ENCODE data around the gene TRIM62.

The TRIM62 gene

DNA sequence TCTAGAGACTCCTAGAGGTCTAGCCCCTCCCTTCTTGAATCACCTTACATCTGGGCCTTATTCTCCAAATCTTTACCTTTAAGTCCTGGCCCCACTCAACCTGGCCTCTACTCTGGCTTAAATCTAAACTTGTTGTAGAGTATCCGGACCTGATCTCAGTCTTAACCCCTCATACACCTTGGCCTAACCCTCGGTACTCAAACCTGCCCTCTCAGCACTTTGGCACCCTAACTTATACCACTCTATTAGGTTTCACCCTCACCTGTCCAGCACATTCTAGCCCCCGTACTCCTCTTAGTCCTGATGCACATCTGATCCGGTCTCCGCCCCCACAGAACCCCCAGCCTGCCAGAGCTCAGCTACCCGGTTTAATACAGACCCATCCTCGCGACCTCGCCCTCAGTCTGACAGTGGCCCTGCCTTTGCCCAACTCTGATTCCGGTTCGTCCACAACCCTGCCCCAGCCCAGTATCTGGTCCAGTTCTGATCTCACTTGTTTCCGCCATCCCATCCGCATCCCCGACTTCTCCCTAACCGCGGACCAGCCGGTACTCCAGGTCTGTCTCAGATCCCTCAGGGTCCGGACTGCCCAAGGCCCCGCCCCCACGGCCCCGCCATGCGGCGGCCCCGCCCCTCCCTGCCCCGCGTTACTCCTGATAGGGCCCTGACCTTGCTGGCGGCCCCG, 1.5 kb downstream of the TRIM62 start:
- no peak for DNase-seq

DNA sequence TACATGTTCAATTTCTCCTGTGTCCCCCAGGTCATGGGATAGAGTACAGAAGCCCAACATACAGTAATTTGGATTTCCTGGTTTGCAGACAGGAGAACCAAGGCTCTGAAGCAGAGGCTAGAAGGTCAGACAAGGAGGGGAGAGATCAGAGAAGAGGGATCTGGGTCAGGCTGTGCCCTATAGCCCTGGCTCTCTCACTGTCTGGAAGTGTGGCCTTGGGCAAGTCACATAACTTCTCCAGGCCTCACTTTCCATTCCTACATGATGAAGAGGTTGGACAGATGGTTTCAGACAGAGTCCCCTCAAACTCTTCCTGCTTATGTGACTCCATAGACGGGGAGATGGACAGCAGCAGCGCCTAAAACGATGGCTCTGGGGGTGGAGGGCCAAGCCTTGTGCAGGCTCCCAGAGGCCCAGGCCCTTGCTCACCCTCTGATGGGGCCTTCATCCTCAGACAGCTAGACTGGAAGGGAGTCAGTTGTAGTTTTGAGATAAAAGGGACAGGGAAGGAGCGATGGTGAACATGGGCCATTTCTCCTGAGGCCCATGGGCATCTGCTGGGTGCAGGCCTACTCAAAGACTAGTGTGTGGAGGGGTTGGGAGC, 2.9 kb downstream of the TRIM62 start:
- DNase-seq: no peak

DNA sequence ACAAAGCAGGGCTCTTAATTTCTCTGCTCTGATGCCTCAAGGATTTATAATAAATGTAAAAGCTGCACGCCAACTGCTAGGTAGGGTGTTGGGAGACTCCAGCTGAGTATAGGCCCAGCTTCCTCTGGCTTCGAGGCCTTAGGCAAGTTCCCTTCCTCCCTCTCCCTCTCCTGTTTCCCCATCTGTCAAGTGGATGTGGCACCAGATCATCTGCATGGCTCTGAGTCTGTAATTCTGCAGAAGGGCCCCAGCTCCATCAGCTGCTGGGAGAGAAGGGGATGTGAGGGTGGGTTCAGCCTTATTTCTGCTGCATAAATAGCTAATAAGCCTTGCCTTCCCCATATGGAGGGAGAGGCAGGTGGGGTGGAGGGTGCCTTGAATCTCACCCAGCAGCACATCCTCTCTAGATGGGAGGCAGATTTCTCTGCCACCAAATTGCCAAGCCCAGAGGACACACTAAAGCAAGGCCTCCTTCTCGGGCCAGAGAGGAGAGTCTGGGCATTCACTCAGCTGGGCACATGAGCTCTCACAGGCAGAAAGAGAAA, 3.8 kb downstream of the TRIM62 start:
- no peak for DNase-seq

DNA sequence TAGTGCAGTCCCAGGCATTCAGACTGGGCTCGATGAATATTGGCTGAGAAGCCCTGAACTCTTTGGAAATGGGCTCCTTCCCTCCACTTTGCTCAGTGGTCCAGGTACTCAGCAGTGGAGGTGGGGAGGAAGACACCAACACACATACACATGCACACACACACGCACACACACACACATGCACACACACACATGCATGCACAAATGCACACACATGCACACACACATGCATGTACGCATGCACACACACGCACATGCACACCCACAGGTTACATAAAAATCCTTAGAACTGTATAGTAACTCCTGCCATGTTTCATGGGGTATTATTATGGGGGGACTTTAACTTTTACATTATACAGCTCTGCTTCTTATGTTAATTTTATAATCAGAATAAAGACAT, 5.0 kb downstream of the TRIM62 start:
- DNase-seq: no peak

DNA sequence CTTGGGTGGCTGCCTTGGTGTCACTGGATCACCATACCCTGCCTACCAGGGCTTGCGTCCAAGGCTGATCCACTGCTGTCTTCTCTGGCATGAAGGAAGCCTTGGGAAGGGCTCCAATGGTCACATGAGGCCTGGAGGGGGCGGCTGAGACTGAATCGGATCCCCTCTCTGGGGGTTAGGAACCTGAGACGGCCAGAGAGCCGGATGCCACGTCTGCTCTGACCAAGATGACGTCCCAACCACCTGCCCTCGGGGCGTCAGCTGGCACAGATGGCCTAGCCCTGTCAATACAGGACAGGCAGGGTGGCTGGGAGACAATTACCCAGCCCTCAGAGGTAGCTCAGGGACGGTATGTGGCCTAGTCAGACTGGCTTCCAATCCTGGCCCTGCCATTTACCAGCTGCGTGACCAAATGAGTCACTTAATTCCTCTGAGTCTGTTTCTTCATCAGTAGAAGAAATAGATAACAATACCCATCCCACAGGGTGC, 5.4 kb downstream of the TRIM62 start:
- no peak for DNase-seq

DNA sequence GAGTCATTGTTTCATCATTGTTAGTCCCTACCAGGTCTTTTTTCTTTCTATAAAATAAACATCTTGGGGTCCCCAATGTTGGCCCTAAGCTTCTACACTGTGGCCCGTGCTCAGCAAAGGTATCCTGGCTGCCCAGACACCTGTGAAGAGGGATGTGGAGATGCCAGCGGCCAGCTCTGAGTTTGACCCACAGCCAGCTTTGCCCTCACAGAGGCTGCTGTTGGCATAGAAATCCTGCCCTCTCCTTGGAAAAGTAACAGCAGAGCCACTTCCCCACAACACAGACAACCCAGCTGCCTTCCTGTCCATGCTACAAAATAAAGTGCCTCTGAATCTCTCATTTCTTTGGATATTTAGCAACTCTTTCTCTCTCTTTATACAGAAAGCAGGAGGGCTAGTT, 6.0 kb downstream of the TRIM62 start:
- DNase-seq: no peak

DNA sequence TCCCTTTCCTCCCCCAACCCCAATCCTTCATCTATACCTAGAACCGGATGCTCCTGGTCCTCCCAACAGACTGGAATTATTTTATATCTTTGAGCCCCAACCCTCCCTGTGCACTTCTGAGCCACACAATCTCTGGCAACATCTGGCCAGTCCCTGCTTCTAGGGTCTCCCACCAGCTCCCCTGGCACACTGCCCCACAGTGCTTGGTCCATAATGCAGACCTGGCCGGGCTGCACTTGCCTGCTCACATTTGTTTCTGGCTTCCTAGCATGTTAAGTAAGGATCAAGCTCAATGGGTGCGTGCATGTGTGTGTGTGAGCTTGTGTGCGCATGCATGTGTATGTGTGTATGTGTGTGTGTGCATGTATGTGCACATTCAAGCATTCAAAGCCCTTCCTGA, 8.8 kb downstream of the TRIM62 start:
- no peak for DNase-seq

DNA sequence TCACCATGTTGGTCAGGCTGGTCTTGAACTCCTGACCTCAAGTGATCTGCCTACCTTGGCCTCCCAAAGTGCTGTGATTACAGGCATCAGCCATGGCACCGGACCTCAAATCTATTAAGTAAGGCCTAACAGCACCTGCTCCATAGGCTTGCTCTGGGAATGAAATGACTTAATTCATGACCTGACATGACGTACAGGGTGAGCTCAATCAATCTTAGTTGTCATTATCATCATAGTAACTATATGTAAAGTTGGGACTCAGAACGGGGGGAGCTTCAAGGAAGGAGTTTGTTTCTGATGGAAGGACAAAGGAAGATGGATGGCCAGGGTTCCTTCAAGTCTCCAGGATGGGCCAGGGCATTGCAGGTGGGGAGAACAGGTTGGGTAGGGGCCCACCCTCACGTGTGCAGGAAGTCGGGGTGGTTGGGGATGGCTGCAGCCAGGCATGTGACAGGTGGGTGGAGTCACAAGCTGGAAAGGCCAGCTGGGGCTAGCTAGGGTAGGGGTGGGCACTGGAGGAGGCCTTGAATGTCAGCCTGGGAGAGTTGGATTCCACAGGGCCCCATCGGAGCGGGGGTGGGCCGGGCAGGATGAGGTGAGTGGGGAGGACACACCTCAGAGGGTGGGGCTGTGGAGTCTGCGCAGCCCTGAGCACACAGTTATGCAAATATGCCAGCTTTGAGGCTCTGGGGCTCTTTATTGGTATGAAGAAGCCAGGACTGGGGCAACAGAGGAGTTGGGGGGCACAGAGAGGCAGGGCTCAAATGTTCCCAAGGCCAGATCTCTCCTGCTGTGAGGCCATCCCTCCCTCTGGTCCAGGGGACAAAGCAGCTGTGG, 9.6 kb downstream of the TRIM62 start:
- DNase-seq: no peak

DNA sequence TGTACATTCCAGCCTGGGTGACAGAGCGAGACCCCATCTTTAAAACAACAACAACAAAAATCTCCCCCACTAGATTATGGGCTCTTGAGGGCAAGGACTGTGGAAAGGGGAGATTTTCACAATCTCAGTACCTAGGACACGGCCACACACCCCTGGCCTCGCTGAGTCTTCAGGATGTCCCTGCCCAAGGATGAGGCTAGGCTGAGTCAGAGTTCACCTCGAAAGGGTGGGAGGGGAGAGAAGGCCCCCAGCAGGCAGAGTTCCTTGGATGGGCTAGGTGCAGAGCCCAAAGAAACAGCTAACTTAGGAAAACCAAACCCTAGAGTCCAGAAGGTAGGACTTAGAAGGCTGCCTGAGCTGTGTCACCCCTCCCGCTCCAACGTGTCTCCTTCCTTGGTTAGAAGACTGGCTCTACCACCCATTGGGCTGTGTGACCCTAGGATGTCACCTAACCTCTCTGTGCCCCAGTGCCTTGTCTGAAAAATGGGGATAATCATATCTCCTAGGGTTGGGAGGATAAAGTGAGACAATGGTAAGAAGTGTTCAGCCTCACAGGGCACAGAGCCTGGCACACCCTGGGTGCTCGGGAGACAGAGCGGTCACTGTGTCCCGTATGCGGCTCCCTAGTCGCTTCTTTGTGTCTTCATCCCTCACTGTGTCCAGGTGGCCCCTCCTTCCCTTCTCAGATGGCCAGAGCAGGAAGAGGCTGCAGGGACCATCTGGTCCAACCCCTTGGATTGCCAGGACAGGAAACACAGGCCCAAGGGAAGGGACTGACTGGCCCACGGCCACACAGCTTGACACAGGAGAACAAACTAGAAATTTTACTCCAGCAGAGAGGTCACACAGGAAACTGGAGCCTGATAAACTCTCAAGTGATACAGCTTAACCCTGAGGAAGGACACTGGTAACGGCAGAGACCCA, 11.2 kb downstream of the TRIM62 start:
- no peak for DNase-seq

DNA sequence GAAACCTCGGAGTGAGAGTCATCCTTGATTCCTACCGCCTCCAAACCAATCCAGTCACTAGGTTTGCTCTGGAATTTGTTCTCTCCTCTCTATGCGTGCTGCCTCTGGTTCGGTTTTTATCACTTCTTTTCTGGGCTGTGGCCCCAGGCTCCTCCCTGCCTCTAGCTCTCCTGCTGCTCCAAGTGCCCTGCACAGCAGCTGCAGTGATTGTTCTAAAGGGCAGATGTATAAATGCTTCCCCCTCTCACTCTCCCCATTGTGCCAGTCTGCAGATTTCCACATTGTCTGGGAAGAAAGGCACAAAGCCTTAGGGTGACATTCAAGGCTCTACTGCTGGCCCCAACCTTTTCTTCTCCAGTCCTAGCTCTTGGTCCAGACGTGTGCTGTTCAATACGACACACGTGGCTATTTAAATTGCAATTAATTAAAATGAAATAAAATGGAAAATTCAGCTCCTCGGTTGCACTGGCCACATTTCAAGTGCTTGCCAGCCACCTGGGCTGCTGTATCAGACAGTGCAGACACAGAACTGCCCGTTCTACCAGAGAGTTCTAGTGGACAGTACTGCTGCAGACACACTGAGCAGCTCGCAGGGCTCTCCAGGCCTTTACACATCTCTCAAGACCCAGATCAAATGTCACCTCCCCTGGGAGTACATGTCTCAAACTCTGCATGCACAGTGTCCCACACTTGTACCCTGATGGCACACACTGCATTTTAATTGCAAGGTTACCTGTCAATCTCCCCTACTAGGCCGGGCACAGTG, 12.4 kb downstream of the TRIM62 start:
- no peak for DNase-seq

DNA sequence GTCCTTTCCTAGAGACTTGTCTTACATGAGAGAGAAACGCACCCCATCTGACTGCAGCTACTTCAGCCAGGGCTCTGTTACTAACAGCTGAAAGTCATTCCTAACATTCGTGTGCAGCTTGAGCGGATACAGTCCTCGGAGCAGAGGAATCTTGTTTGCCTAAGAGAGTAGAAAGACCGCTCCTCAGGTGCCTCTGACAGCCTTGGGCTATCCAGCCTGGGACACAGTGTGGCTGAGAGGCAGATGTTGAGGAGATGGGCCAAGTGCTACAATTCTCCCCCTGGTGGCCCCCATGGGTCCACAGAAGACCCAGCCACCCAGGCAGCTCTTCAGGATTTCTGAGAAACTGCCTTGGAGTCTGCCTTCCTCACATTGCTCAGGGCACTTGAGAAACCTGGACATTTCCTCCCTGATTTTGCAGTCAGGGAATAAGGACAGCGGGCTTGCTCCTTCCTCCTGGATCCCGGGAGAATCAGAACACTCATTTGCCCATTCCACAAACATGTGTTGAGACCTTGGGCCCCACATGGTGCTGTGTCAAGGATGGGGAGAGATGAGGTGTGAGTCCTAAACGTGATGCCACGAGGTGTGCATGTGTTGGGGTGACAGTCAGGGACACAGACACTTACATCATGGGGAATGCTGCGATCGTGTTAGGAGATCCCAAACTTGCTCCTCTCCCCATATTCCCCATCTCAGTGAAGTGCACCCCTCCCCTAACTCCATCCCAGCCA, 13.1 kb downstream of the TRIM62 start:
- DNase-seq: no peak

DNA sequence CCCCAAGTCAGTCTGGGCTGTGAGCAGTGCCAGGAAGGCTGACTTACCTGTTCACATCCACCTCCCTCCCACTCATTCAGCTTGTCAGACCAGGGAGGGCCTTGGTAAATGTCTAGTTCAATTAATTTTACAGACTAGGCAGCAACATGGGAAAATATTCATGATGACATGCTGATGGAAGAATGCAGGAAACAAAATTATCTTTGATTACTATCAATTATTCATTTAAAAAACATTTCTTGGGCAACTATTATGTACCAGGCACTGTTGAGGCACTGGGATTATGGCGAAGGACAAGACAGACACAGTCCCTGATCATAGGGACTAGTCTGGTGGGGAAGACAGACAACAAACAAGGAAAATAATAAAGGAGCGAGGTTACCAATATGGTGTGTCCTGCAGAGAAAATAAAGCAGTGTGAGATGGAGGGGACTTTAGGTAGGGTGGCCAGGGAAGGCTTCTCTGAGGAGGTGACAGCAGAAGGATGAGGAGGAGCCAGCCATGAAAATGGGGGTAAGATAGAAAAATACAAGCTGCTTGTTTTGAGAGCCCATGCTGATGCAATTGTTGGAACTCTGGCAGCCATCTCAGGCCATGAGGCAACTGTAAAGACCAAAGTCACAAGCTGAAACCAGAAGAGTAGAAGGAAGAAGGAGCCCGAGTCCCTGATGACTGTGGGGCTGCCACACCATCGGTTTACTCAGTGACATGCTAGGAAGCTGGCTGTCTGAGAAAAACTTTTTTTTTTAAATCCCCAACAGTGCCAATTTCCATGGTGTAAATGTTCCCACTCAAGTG, 14.0 kb downstream of the TRIM62 start:
- no peak for DNase-seq

DNA sequence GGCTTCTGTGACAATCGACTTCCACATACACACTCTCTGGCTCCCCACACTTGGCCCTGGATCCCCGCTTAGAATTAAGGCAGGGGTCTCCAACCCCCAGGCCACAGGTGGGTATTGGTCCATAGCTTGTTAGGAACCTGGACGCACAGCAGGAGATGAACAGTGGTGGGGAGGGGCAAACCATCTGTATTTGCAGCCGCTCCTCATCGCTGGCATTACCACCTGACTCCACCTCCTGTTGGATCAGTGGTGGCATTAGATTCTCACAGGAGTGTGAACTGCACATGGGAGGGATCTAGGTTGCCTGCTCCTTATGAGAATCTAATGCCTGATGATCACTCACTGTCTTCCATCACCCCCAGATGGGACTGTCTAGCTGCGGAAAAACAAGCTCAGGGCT, 16.0 kb downstream of the TRIM62 start:
- DNase-seq: no peak

DNA sequence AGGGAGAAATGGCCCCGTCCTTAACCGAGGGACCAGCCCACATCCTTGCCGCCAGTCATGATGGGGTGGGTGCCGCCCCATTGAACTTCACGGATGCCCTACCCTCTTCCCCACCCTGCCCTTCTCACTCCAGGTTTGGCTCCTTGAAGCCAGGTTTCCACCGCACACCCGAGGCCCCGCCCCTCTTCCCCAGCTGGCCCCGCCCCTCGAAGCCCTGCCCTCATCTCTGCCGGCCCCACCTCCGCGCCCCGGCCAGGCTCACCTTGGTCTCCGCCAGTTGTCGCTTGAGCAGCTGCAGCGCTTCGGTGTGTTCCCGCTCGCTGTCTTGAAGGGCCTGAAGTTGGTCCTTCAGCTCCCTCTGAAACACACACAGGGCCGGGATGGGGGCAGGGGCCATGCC, 16.6 kb downstream of the TRIM62 start:
- no peak for DNase-seq

DNA sequence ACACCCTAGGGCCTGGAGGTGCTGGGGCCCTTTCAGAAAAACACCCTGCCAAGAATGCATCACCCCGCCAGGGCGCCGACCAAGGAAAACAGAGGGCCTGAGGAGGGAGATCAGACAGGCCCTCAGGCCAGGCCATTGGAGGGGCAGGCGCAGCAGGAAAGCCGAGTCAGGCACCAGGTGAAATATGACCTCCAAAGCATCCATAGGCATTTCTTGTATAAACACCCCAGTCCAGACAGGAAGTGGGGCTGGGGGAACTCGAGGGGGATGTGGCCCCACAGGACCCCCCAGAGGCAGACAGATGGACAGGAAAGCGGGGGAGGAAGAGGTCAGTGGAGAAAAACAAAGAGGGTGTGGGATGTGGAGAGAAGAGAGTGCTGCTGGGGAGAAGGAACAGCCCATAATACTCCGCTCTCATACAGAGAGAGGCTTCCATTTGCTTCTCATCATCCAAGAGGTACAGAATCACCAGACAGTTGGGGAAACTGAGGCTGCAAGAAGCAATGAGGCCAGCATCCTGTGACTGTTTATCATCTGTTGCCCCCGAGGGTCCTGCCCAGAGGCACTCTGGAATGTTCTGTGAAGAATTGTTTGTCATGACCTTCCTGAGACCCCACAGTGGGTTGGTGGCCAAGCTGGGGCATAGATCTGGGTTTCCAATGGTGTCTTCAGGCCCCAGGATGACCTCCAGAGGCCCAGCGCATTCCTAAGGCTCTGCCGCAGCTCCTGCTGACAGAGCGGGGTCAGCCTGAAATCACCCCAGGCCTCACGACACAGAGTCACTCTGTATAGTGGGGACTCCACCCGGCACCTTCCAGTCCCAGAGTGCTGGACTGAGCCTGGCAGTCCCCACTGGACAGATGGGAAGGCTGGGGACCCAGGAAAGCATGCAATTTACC, 18.0 kb downstream of the TRIM62 start:
- no peak for DNase-seq

DNA sequence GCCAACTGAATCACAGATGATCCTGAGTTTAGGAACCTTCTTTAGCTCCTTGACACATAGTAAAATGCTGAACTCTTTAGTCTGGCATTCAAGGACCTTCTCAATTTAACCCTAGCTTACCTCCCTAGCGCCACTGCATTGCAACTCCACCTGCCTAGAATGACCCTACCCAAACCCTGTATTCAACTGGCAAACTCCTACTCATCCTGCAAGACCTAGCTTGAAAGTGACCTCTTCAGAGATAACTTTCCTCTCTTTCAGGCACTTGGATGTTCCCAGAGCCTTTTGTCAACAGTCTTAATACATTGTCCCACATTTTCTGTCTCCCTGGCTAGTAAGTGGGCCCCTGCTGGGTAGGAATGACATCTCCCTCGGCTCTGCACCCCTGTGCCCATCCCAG, 19.7 kb downstream of the TRIM62 start:
- no peak for DNase-seq

DNA sequence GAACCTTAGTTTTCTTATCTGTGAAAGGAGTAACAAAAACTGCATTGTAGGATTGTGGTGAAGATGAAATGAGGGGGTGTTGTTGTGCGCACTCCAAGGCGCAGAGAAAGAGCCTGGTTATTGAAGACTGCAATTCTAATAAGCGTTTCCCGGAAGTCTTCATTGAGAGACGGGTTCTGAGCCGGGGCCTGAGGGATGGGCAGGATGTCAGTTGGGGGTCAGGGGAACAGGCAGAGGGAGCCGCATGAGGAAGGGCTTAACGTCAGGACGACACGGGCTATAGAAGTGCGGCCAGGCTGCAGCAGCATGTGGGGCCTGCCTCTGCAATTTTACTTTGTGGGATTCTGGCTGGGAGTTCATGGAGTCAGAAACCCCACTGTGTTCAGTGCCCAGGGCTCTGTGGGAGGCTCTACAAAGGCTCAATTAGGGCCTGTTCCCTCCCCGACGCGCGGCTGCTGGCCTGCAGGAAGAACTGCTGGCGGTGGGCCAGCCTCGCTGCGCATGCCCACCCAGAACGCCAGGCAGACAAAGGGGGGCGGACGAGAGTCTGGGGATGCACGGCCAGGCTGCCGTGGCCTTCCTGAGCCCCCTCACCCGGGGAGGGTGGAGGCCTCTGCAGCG, 20.7 kb downstream of the TRIM62 start:
- no peak for DNase-seq

DNA sequence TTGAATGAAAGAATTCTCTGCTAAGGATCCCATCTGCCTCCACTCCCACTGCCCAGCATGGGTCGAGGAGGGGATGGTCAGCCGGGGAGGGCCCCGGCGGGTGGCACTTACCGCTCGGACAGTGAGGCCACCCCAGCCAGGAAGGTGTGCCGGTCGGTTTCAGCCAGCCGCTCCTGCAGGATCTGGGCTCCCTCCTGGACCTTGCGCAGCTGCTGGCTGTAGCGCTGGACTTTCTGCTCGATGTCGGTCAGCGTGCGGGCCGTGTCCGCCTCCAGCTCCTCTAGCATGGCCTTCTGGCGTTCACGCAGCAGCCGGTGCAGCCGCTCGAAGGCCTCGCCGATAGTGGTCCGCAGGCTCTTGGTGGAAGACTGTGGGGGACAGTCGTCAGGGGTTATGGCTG, 22.3 kb downstream of the TRIM62 start:
- no peak for DNase-seq

DNA sequence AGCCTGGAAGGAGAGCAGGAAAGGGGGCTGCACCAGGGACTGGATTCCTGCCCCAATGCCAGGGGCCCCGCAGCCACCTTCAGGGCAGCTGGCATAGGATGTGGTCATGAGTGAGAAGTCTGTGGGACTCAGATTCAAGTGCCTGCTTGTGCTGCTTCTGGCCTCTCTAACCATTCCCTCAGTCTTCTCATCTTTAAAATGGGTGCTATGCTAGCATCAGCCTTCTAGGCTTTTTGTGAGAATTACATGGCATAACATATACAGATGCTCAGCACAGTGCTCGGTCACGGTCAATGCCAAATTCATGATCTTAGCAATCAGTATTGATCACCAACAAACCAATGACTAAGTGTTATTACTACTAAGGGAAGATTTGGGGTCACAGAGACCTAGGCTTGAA, 23.5 kb downstream of the TRIM62 start:
- no peak for DNase-seq
